ENCODE measurements around the gene HDAC2.
"Not testable (repeated sequence)": the region's sequence is repeated elsewhere in the genome, so short reads cannot be mapped to it uniquely, and the experiment has no call there.

HDAC2 gene

GRCh38 chr6:113936093-113936934 lies 34.6 kb downstream of the HDAC2 start:
- TF ChIP-seq CTCF (IDR thresholded peaks at IDR 0.05; ENCODE audit: extremely low read depth, insufficient read depth, missing control alignments): peak; percentile 69
- DNase-seq (ENCODE audit: low spot score): peak; percentile 54
- in situ Hi-C loops (cut with MboI; ENCODE audit: low pct_unique_long_range_greater_than_20kb, low sequenced_read_pairs, unreplicated experiment): no loop called here

- in situ Hi-C loops (cut with MboI; ENCODE audit: low pct_unique_long_range_greater_than_20kb, low sequenced_read_pairs, unreplicated experiment): no loop called here
- TF ChIP-seq CTCF (IDR thresholded peaks at IDR 0.05; ENCODE audit: extremely low read depth, insufficient read depth, missing control alignments): no peak
- no peak for DNase-seq (ENCODE audit: low spot score)
Measured at GRCh38 chr6:113934101-113934500, 36.8 kb downstream of the HDAC2 start.

GRCh38 chr6:113931907-113932306 lies 39.0 kb downstream of the HDAC2 start:
- in situ Hi-C loops (cut with MboI; ENCODE audit: low pct_unique_long_range_greater_than_20kb, low sequenced_read_pairs, unreplicated experiment); DNase-seq (ENCODE audit: low spot score): not testable (repeated sequence)

GRCh38 chr6:113930183-113930582 lies 40.8 kb downstream of the HDAC2 start:
- in situ Hi-C loops (cut with MboI; ENCODE audit: low pct_unique_long_range_greater_than_20kb, low sequenced_read_pairs, unreplicated experiment): no loop called here
- TF ChIP-seq CTCF (IDR thresholded peaks at IDR 0.05; ENCODE audit: extremely low read depth, insufficient read depth, missing control alignments): no peak
- no peak for DNase-seq (ENCODE audit: low spot score)

GRCh38 chr6:113927001-113927400 lies 43.9 kb downstream of the HDAC2 start:
- TF ChIP-seq CTCF (IDR thresholded peaks at IDR 0.05; ENCODE audit: extremely low read depth, insufficient read depth, missing control alignments): no peak
- in situ Hi-C loops (cut with MboI; ENCODE audit: low pct_unique_long_range_greater_than_20kb, low sequenced_read_pairs, unreplicated experiment): no loop called here
- no peak for DNase-seq (ENCODE audit: low spot score)

- no peak for DNase-seq (ENCODE audit: low spot score)
- no peak for TF ChIP-seq CTCF (IDR thresholded peaks at IDR 0.05; ENCODE audit: extremely low read depth, insufficient read depth, missing control alignments)
- in situ Hi-C loops (cut with MboI; ENCODE audit: low pct_unique_long_range_greater_than_20kb, low sequenced_read_pairs, unreplicated experiment): no loop called here
Measured at GRCh38 chr6:113925378-113925777, 45.6 kb downstream of the HDAC2 start.

- no peak for TF ChIP-seq CTCF (IDR thresholded peaks at IDR 0.05; ENCODE audit: extremely low read depth, insufficient read depth, missing control alignments)
- no peak for DNase-seq (ENCODE audit: low spot score)
- in situ Hi-C loops (cut with MboI; ENCODE audit: low pct_unique_long_range_greater_than_20kb, low sequenced_read_pairs, unreplicated experiment): loop anchor here (25.0 kb wide), 1 partner anchor 1737 kb away; no protein-coding TSS in a partner anchor
Measured at GRCh38 chr6:113924312-113924723, 46.6 kb downstream of the HDAC2 start.
